ENCODE data around the gene WWP2.
"Not testable (repeated sequence)": the region's sequence is repeated elsewhere in the genome, so short reads cannot be mapped to it uniquely, and the experiment has no call there.

WWP2 gene

DNA sequence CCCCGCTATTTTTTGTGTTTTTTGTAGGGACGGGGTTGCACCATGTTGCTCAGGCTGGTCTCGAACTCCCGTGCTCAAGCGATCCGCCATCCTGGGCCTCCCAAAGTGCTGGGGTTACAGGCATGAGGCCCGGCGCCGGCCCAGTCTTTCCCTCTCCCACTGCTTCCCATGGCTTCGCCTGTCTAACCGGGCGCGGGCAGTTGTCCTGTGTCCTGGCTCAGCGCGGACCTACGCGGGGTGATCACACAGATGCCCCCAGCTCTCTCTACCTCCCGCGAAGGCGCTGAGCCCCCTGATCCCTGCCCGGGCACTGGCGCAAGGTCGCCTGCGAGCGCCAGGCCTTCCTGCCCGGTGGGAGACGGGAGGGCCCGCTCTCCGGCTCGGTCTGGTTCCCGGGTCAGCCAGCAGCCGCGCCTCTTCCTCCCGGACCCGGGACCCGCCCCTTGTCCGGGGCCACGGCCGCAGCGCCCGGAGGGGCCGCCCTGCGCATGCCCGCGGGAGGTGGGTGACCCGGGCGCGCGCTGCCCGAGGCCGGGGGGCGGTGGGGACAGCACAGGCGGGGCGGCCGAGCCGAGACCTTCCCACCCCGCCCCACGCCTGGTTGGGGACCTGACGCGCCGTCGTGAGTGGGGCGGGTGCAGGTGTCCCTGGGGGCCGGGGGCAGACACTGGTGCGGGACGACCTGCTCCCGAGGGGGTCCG, 203.0 kb downstream of the WWP2 start:
- H3K36me3 Mint-ChIP-seq, H3K4me3 Mint-ChIP-seq, H3K27ac Mint-ChIP-seq, H3K4me1 Mint-ChIP-seq, H3K9me3 Mint-ChIP-seq, H3K27me3 Mint-ChIP-seq: not testable (repeated sequence)

- H3K36me3 Mint-ChIP-seq, H3K9me3 Mint-ChIP-seq, H3K4me3 Mint-ChIP-seq, H3K27me3 Mint-ChIP-seq, H3K4me1 Mint-ChIP-seq, H3K27ac Mint-ChIP-seq: not testable (repeated sequence)
Measured at GRCh38 chr16:69965661-69966054, 203.5 kb downstream of the WWP2 start.

GRCh38 chr16:69967688-69968087, 205.6 kb downstream of the WWP2 start:
- not testable (repeated sequence) for H3K9me3 Mint-ChIP-seq, H3K27me3 Mint-ChIP-seq, H3K27ac Mint-ChIP-seq, H3K4me3 Mint-ChIP-seq, H3K4me1 Mint-ChIP-seq, H3K36me3 Mint-ChIP-seq

GRCh38 chr16:69968125-69968524, 206.0 kb downstream of the WWP2 start:
- H3K4me3 Mint-ChIP-seq, H3K4me1 Mint-ChIP-seq, H3K36me3 Mint-ChIP-seq, H3K9me3 Mint-ChIP-seq, H3K27me3 Mint-ChIP-seq, H3K27ac Mint-ChIP-seq: not testable (repeated sequence)

DNA sequence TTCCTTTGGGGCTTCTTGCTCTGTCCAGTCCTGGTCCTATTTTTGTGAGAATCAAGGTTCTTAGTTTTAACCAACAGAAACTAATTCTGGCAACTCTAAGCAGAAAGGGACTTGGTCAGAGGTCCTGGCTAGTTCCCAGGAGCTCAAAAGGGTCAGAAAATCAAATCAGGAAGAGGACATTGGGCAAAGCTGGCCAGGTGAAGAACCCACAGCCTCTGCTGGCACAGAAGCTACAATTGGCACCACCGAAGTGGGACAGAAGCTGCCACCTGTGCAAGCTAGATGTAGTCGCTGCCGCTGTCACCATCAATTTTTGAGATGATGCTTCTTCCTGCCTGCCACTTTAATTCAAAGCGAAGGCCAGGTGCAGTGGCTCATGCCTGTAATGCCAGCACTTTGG, 207.5 kb downstream of the WWP2 start:
- not testable (repeated sequence) for H3K27ac Mint-ChIP-seq, H3K9me3 Mint-ChIP-seq, H3K27me3 Mint-ChIP-seq, H3K4me1 Mint-ChIP-seq, H3K36me3 Mint-ChIP-seq, H3K4me3 Mint-ChIP-seq

DNA sequence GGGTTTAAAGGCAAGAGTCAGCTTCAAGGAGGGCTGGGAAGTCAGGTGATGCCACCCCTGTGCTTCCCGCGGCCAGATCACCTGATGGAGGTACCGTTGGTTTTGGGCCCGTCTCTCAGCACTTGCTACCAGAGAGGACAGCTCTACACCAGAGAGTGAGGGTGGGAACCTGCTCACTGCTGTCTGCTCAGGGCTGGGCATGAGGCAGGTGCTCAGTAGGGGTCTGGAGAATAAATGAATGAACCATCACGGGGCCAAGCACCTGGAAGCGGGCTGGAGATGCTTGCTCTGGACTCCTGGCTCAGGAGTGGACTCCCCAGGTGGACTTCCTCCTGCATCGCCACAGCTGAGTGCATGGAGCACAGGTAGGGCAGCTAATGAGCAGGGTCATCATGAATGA, 210.0 kb downstream of the WWP2 start:
- H3K27ac Mint-ChIP-seq, H3K27me3 Mint-ChIP-seq, H3K4me3 Mint-ChIP-seq, H3K9me3 Mint-ChIP-seq, H3K36me3 Mint-ChIP-seq, H3K4me1 Mint-ChIP-seq: not testable (repeated sequence)

DNA sequence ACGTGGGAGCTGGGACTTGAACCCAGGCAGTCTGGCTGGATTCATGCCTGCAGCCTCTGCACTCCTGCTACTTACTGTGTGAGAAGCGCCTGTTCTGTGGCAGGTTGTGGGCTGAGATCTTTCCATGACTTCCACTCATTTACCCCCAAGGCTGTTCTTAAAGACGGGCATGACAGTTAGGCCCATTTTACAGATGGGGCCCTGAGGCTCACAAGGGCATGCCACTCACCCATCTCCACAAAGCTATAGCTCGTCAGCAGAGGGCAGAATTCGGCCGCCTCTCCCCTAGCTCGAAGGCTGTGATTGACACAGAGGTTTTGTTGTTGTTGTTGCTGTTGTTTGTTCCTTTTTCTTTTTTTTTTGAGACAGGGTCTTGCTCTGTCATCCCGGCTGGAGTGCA, 210.8 kb downstream of the WWP2 start:
- H3K27ac Mint-ChIP-seq, result not testable (repeated sequence)

GRCh38 chr16:69985196-69985595, 223.1 kb downstream of the WWP2 start:
- not testable (repeated sequence) for H3K4me3 Mint-ChIP-seq, H3K27me3 Mint-ChIP-seq, H3K27ac Mint-ChIP-seq, H3K4me1 Mint-ChIP-seq, H3K36me3 Mint-ChIP-seq, H3K9me3 Mint-ChIP-seq

More for the DNA sequence above, 210.8 kb downstream of the WWP2 start:
- not testable (repeated sequence) for H3K36me3 Mint-ChIP-seq, H3K4me3 Mint-ChIP-seq, H3K9me3 Mint-ChIP-seq, H3K27me3 Mint-ChIP-seq, H3K4me1 Mint-ChIP-seq

Measured in activated naive CD4-positive, alpha-beta T cell treated with anti-CD3 and anti-CD28 coated beads, Interleukin-2, amount 50 U/mL, for 24 hours (primary cell).